Measurements from ENCODE around the gene TTC13. TPM values are rescaled to one million over a fixed set of nuclear protein-coding genes. Genes with fewer than 3 reads are reported as not detected.

TTC13 gene
- total RNA-seq, 3 donors from 2014 or later: 10.5 to 14.3 (median 13.1) TPM

DNA sequence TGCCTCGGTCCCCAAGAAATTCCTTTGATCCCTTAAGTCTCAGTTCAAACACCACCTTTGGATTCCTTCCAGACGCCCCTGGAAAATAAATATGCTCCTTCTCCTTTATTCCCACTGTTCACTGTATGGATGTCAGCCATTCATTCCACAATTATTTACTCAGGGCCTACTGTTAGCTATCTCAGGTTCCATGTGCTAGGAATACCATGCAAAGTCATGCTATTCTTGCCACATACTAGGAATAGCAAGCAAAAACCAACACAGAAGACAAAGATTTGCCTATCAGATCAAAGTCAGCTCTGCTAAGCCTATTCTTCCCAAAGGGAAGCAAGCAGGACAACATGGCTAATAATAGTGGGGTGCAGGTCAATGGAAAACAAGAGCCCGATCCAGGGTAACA lies 29.8 kb downstream of the TTC13 start:
- peaks cover 9% of the 10 kb centered on the region for H3K4me1 Mint-ChIP-seq (ENCODE audit: low read depth)
- peaks cover 31% of the 10 kb centered on the region for H3K36me3 Mint-ChIP-seq (ENCODE audit: insufficient read depth)

DNA sequence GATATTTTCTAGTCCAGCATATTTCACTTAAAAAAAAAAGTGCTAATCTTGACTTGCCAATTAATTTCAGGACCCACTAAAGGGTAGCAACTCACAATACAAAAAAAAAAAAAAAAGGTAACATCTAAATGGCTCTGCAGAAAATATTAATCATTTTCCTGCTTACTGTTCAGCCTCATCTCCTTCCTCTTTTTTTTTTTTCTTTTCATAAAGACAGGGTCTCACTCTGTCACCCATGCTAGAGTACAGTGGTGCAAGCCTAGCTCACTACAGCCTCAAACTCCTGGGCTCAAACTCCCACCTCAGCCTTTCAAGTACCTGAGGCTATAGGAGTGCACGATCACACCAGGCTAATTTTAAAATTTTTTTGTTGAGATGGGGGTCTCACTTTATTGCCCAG lies 30.4 kb downstream of the TTC13 start:
- no peak for ATAC-seq
- H3K4me1 Mint-ChIP-seq (ENCODE audit: low read depth): peaks cover 9% of the 10 kb centered on the region
- no peaks in the 10 kb centered on the region for H3K27me3 Mint-ChIP-seq (ENCODE audit: low read depth)

More for the DNA sequence above, 29.8 kb downstream of the TTC13 start:
- H3K9me3 Mint-ChIP-seq: no peaks in the 10 kb centered on the region
- no peaks in the 10 kb centered on the region for H3K27me3 Mint-ChIP-seq (ENCODE audit: low read depth)
- ATAC-seq (no peak), DNase-seq (no peak)
- H3K4me3 Mint-ChIP-seq: no peak overlapping the region

DNA sequence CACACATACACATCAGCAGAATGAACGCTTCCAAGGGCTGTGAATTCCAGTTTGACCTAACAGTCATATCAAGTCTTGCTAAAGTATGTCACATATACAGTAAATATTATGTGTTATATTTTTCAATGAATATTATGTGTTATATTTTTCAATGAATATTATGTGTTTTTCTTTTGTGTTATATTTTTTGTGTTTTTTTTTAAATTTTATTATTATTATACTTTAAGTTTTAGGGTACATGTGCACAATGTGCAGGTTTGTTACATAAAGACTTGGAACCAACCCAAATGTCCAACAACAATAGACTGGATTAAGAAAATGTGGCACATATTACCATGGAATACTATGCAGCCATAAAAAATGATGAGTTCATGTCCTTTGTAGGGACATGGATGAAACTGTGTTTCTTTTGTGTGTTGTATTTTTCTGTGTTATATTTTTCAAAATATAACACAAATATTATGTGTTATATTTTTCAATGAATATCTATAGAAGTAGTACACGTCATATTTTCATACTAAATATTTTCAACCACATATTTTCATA lies 35.5 kb downstream of the TTC13 start:
- peaks cover 25% of the 10 kb centered on the region for H3K36me3 Mint-ChIP-seq (ENCODE audit: insufficient read depth)

More for the DNA sequence above, 30.4 kb downstream of the TTC13 start:
- peaks cover 27% of the 10 kb centered on the region for H3K36me3 Mint-ChIP-seq (ENCODE audit: insufficient read depth)
- no peak for DNase-seq
- no peaks in the 10 kb centered on the region for H3K9me3 Mint-ChIP-seq
- no peak overlapping the region for H3K4me3 Mint-ChIP-seq

DNA sequence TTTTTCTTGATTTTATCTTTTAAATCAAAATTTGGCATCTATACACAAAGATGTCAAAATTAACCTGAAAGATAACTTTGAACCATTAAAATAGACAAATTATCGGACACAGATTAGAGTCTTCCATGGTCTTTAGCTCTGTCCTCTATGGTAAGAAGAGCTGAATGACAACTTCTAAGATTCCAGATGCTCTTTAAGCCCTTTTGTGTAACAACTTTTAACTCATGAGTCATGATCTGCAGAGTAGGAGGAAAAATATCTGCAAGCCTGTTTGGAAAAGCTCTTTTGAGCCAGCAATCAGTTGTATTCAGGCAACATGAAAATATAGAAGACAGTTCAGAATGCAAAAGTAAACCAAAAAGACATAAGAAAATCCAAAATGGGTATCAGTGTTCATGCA lies 37.8 kb downstream of the TTC13 start:
- ATAC-seq (no peak), DNase-seq (no peak)
- H3K4me3 Mint-ChIP-seq: no peak overlapping the region
- H3K36me3 Mint-ChIP-seq (ENCODE audit: insufficient read depth): peaks cover 31% of the 10 kb centered on the region
- H3K4me1 Mint-ChIP-seq (ENCODE audit: low read depth): peaks cover 10% of the 10 kb centered on the region
- no peaks in the 10 kb centered on the region for H3K27me3 Mint-ChIP-seq (ENCODE audit: low read depth)
- H3K9me3 Mint-ChIP-seq: no peaks in the 10 kb centered on the region

More for the DNA sequence above, 35.5 kb downstream of the TTC13 start:
- ATAC-seq: no peak
- H3K4me1 Mint-ChIP-seq (ENCODE audit: low read depth): peaks cover 10% of the 10 kb centered on the region
- no peaks in the 10 kb centered on the region for H3K27me3 Mint-ChIP-seq (ENCODE audit: low read depth)
- no peaks in the 10 kb centered on the region for H3K9me3 Mint-ChIP-seq
- DNase-seq: no peak
- no peak overlapping the region for H3K4me3 Mint-ChIP-seq

DNA sequence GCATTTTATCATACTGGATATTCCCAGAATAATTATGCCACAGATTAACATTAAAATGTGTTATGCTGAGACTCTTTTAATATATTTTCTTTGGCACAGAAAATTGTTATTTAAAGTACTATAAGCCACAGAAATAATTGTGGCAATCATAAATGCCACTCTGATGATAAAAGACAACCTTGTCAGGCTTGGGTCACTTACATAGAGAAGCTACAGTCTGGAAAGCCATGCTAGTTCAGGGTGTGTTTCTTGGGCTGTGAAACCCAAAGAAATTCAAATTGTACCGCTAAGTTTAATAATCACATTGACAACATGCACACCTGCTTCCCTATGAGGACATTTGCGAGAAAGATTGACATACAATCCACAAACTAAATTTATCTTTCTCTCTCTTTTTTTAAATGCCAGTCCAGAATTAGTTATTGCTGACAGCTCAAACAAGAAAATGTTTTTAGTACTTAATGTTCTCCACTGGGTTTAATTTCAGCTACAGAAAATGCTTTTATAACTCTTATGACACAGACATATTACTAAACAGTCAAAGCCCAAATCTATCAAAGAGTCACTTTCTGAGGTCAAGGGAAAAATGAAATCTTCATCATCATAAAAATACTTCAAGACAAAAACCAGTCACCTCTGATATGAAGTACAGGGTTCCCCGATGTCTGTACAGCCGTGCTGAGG lies 38.7 kb downstream of the TTC13 start:
- Mint-ChIP-seq H3K4me3 (no peak overlapping the region), H3K9me3 (no peaks in the 10 kb centered on the region), H3K36me3 (ENCODE audit: insufficient read depth) (peaks cover 27% of the 10 kb centered on the region), H3K27me3 (ENCODE audit: low read depth) (no peaks in the 10 kb centered on the region), H3K4me1 (ENCODE audit: low read depth) (peaks cover 10% of the 10 kb centered on the region)
- ATAC-seq (no peak), DNase-seq (no peak)

DNA sequence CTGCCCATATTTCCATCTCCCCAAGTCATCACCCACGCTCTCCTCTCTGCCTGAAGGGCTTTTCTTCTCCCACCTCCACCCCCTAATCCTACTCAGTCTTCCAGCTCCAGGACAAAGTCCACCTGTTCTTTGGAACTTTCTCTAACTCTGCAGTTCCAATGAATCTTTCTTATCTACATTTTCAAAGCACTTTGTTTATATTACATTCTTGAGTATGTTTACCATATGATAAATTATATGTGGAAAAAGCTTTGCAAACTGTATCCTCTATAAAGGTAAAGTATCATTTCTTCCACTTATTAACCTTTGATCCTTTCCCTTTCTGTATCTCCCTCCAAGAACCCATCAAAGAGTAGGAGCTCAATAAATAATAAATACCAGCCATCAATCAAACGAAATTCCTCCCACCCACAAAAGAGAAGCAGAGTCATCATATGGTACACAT lies 39.7 kb downstream of the TTC13 start:
- ATAC-seq: no peak
- no peaks in the 10 kb centered on the region for H3K9me3 Mint-ChIP-seq
- H3K4me1 Mint-ChIP-seq (ENCODE audit: low read depth): peaks cover 10% of the 10 kb centered on the region
- H3K4me3 Mint-ChIP-seq: no peak overlapping the region
- H3K27me3 Mint-ChIP-seq (ENCODE audit: low read depth): no peaks in the 10 kb centered on the region
- peaks cover 23% of the 10 kb centered on the region for H3K36me3 Mint-ChIP-seq (ENCODE audit: insufficient read depth)
- DNase-seq: no peak

DNA sequence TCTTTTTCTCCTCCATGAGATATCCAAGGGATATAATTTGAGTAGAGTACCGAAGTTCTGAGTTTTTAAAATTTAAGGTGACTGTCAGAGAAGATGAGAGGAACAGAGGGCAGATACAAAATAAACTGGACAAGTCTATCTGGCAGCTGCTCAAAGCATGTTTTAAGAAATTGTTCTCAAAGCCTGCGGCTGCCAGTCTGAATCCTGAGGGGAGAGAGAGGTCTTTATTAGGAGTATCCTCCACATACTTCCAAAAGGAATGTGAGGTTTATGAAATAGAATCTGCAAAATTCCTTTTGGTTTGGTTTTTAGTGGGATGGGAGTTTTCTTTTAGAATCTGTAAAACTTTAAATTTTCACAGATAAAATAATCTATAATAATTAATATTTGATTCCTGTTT lies 41.3 kb downstream of the TTC13 start:
- DNase-seq (no peak), ATAC-seq (no peak)
- Mint-ChIP-seq H3K27me3 (ENCODE audit: low read depth) (no peaks in the 10 kb centered on the region), H3K4me1 (ENCODE audit: low read depth) (peaks cover 7% of the 10 kb centered on the region), H3K36me3 (ENCODE audit: insufficient read depth) (peaks cover 24% of the 10 kb centered on the region), H3K4me3 (no peak overlapping the region), H3K9me3 (no peaks in the 10 kb centered on the region)

DNA sequence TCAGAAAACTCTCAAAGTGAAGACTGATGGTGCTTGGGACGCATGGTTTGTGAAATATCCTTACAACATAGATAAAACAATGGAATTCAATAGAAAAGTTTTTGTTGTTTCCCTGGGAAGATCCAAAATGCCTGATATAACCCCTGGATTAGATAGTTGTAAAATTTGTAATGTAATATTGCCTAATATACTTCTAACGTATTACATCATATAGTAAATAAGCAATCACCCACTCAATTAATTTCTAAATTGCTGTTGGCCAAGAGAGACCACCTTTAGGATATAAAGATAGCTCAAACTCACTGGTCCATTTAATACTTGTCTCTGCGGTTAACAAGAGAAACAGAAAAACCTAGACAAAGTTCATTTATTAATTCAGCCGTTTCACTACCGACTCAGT lies 42.2 kb downstream of the TTC13 start:
- no peak overlapping the region for H3K4me3 Mint-ChIP-seq
- H3K4me1 Mint-ChIP-seq (ENCODE audit: low read depth): peaks cover 7% of the 10 kb centered on the region
- H3K36me3 Mint-ChIP-seq (ENCODE audit: insufficient read depth): peaks cover 24% of the 10 kb centered on the region
- DNase-seq (no peak), ATAC-seq (no peak)
- no peaks in the 10 kb centered on the region for H3K9me3 Mint-ChIP-seq
- H3K27me3 Mint-ChIP-seq (ENCODE audit: low read depth): no peaks in the 10 kb centered on the region

DNA sequence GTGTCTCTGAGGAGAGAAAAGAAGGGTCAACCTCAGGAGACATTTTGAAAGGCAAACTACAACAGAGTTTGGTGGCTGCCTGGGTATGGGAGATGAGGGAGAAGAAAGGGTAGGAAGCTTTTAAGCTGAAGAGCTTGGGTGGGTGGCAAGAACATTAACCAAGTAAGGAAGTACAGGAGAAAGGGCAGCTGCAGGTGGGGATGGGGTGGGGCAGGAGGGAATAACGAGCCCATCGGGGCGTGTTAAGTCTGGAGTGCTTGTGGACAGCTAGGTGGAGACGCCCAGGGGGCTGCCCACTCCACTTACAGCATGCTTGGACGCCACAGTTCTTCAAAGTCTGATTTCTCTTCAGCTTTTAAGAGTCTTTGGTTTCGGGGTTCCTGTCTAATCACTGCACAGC lies 42.8 kb downstream of the TTC13 start:
- Mint-ChIP-seq H3K9me3 (no peaks in the 10 kb centered on the region), H3K27me3 (ENCODE audit: low read depth) (no peaks in the 10 kb centered on the region), H3K4me3 (no peak overlapping the region), H3K4me1 (ENCODE audit: low read depth) (peaks cover 7% of the 10 kb centered on the region), H3K36me3 (ENCODE audit: insufficient read depth) (peaks cover 23% of the 10 kb centered on the region)
- no peak for ATAC-seq
- DNase-seq: no peak

DNA sequence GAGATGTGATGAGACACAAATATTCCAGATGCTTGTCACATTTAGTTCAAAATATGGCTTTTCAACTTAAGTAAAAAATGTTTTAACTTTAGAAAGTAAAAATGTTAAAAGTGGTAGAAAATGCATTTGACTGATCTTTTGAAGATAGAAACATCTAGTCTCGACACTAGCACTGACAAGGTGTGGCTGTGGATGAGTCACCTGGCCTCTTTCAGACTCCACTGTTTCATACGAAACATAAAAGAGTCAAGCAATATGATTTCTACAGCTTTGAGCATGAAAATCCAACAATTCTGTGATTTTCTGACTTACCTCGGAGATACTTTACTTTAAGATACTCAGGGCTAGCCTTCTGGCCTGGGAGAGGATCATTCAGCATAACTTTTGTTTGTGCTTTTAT lies 47.7 kb downstream of the TTC13 start:
- ATAC-seq (no peak), DNase-seq (no peak)
- Mint-ChIP-seq H3K4me1 (ENCODE audit: low read depth) (no peaks in the 10 kb centered on the region), H3K27me3 (ENCODE audit: low read depth) (no peaks in the 10 kb centered on the region), H3K4me3 (no peak overlapping the region), H3K9me3 (no peaks in the 10 kb centered on the region), H3K36me3 (ENCODE audit: insufficient read depth) (peaks cover 22% of the 10 kb centered on the region)

DNA sequence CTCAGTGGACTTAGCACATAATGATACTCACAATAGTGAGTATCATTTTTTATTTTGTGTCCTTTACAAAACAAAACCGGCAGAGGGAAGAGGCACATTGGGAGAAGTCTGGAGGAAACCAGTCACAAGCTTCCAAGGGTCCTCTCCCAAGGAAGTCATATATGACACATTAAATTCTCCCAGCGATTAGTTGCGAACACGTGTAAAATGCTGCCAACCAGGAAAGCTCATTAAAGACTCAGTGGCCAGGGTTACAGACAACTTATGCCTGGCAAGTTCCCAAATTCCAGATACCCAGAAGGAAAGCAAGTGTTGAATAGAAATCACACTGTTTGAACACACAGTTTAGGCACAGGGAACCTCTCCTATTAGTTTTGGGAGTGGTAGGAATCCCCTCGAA lies 52.5 kb downstream of the TTC13 start:
- H3K9me3 Mint-ChIP-seq: no peaks in the 10 kb centered on the region
- ATAC-seq: no peak
- H3K4me1 Mint-ChIP-seq (ENCODE audit: low read depth): no peaks in the 10 kb centered on the region
- H3K36me3 Mint-ChIP-seq (ENCODE audit: insufficient read depth): peaks cover 42% of the 10 kb centered on the region
- H3K4me3 Mint-ChIP-seq: no peak overlapping the region
- DNase-seq: no peak
- H3K27me3 Mint-ChIP-seq (ENCODE audit: low read depth): no peaks in the 10 kb centered on the region

DNA sequence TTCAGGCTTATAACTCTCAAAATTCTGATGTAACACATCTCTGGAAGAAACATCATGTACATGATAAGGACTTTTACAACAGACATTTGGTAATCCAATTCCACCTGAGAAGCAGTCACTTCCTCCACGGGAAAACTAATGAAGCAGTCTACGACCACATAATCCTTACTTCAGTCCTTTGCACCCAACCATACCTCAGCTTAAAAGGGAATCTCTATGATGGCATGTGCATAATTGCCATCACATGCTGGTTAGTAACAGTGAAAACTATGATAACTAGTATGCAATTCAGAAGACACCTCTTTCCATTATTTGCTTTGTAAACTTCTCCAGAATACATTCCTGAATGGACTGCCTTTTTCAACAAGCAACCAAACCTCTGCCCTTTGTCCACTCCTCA lies 53.1 kb downstream of the TTC13 start:
- ATAC-seq (no peak), DNase-seq (no peak)
- Mint-ChIP-seq H3K4me1 (ENCODE audit: low read depth) (no peaks in the 10 kb centered on the region), H3K27me3 (ENCODE audit: low read depth) (no peaks in the 10 kb centered on the region), H3K36me3 (ENCODE audit: insufficient read depth) (peaks cover 42% of the 10 kb centered on the region), H3K9me3 (no peaks in the 10 kb centered on the region), H3K4me3 (no peak overlapping the region)

DNA sequence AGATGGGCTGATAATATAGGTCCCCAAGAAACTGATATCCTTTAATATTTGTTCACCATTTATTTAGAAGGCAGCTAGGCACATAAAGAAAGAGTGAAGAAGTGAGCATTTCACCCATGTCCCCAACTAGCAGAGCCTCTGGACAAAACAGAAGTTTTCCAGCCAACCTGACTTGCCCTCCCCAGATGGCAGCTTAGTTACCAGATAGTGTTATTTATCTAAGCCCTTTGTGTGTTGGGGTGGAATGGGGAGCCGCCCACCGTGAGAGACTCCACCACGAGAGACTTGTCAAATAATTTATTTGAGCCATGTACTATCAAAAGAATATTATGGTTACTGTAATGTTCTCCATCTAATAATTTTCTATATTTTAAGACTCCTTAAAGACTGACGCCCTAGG lies 55.5 kb downstream of the TTC13 start:
- H3K9me3 Mint-ChIP-seq: no peaks in the 10 kb centered on the region
- no peaks in the 10 kb centered on the region for H3K4me1 Mint-ChIP-seq (ENCODE audit: low read depth)
- ATAC-seq (no peak), DNase-seq (no peak)
- no peaks in the 10 kb centered on the region for H3K27me3 Mint-ChIP-seq (ENCODE audit: low read depth)
- peaks cover 46% of the 10 kb centered on the region for H3K36me3 Mint-ChIP-seq (ENCODE audit: insufficient read depth)
- H3K4me3 Mint-ChIP-seq: no peak overlapping the region

DNA sequence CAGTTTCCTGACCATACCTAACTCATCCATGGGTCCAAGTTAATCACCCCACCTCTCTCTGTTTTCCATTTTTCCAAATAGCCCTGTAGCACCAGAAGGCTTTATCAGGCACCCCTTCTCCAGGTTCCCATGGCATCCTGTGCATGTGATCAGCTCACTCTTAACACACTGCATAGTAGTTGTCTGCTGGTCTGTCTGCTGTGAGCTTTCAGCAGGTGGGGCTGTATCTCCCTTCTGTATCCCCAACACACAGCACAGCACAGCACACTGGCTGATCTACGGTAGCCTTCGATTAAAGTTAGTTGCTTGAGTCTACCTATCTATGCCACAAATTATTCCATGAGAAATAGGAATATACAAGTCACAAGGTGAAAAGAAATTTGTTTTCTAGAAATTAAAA lies 56.0 kb downstream of the TTC13 start:
- ATAC-seq: no peak
- Mint-ChIP-seq H3K36me3 (ENCODE audit: insufficient read depth) (peaks cover 44% of the 10 kb centered on the region), H3K4me3 (no peak overlapping the region), H3K9me3 (no peaks in the 10 kb centered on the region), H3K27me3 (ENCODE audit: low read depth) (no peaks in the 10 kb centered on the region), H3K4me1 (ENCODE audit: low read depth) (no peaks in the 10 kb centered on the region)
- DNase-seq: no peak

DNA sequence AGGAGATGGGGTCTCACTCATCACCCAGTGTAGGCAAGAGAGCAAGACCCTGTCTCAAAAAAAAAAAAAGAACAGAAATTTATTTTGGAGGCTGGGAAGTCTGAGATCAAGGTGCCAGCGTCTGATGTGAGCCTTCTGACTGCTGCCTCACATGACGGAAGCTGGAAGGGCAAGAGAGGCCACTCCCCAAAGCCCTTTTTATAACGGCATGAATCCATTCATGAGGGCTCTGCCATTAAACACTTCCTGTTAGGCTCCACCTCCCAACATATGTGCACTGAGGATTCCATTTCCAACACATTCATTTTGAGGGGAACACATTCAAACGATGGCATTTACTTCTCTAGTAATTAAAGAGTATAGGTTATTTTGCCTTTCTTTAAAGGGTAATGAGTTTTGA lies 59.5 kb downstream of the TTC13 start:
- no peak for ATAC-seq
- Mint-ChIP-seq H3K4me1 (ENCODE audit: low read depth) (no peaks in the 10 kb centered on the region), H3K4me3 (no peak overlapping the region), H3K36me3 (ENCODE audit: insufficient read depth) (peaks cover 38% of the 10 kb centered on the region), H3K27me3 (ENCODE audit: low read depth) (no peaks in the 10 kb centered on the region), H3K9me3 (no peaks in the 10 kb centered on the region)
- no peak for DNase-seq
